ENCODE measurements around the gene TXNRD3. TPM values are rescaled to one million over a fixed set of nuclear protein-coding genes. Genes with fewer than 3 reads are reported as not detected.

Gene TXNRD3
- total and polyA plus RNA-seq, 2 donors from 2014 or later, result 10.8 to 12.1 TPM

GRCh38 chr3:126573492-126574117 is 81.3 kb downstream of the TXNRD3 start:
- intact Hi-C loops (cut with DNase I), result no loop called here
- no peak for DNase-seq
- no peak overlapping the region for H3K9ac ChIP-seq (ENCODE audit: low read length in 3 of 3)

GRCh38 chr3:126571078-126571477 is 83.8 kb downstream of the TXNRD3 start:
- no peak for FAIRE-seq
- Histone ChIP-seq H3K4me3 (ENCODE audit: low read length in 3 of 3) (no peak overlapping the region), H3K9me3 (ENCODE audit: control insufficient read depth in 2 of 3, insufficient read depth in 1 of 3, low read length in 3 of 3) (no peaks in the 10 kb centered on the region), H3K27ac (ENCODE audit: low read depth in 2 of 2, low read length in 2 of 2) (no peak overlapping the region), H3K27me3 (ENCODE audit: control insufficient read depth, insufficient read depth, low read length) (no peaks in the 10 kb centered on the region), H3K9ac (ENCODE audit: low read length in 3 of 3) (no peak overlapping the region), H3K36me3 (ENCODE audit: control insufficient read depth in 2 of 3, insufficient read depth in 3 of 3, low read length in 3 of 3) (no peaks in the 10 kb centered on the region), H3K4me1 (ENCODE audit: control insufficient read depth in 2 of 3, insufficient read depth in 2 of 3, low read depth in 1 of 3, low read length in 3 of 3) (no peaks in the 10 kb centered on the region)
- no peak for TF ChIP-seq CTCF (IDR thresholded peaks at IDR 0.05; ENCODE audit: borderline replicate concordance, extremely low read depth, insufficient read depth)
- intact Hi-C loops (cut with DNase I), result no loop called here
- no peak for DNase-seq

More at GRCh38 chr3:126573492-126574117, 81.3 kb downstream of the TXNRD3 start:
- H3K27me3 ChIP-seq (ENCODE audit: control insufficient read depth, insufficient read depth, low read length), result no peaks in the 10 kb centered on the region
- H3K4me1 ChIP-seq (ENCODE audit: control insufficient read depth in 2 of 3, insufficient read depth in 2 of 3, low read depth in 1 of 3, low read length in 3 of 3), result no peaks in the 10 kb centered on the region
- no peak overlapping the region for H3K27ac ChIP-seq (ENCODE audit: low read depth in 2 of 2, low read length in 2 of 2)
- H3K36me3 ChIP-seq (ENCODE audit: control insufficient read depth in 2 of 3, insufficient read depth in 3 of 3, low read length in 3 of 3), result no peaks in the 10 kb centered on the region
- no peak for TF ChIP-seq CTCF (IDR thresholded peaks at IDR 0.05; ENCODE audit: borderline replicate concordance, extremely low read depth, insufficient read depth)
- H3K9me3 ChIP-seq (ENCODE audit: control insufficient read depth in 2 of 3, insufficient read depth in 1 of 3, low read length in 3 of 3), result no peaks in the 10 kb centered on the region
- no peak overlapping the region for H3K4me3 ChIP-seq (ENCODE audit: low read length in 3 of 3)
- FAIRE-seq, result no peak

- DNase-seq (no peak), FAIRE-seq (no peak)
- no peaks in the 10 kb centered on the region for H3K9me3 ChIP-seq (ENCODE audit: control insufficient read depth in 2 of 3, insufficient read depth in 1 of 3, low read length in 3 of 3)
- intact Hi-C loops (cut with DNase I), result no loop called here
- no peak for TF ChIP-seq CTCF (IDR thresholded peaks at IDR 0.05; ENCODE audit: borderline replicate concordance, extremely low read depth, insufficient read depth)
- no peak overlapping the region for H3K9ac ChIP-seq (ENCODE audit: low read length in 3 of 3)
- no peak overlapping the region for H3K4me3 ChIP-seq (ENCODE audit: low read length in 3 of 3)
- no peaks in the 10 kb centered on the region for H3K4me1 ChIP-seq (ENCODE audit: control insufficient read depth in 2 of 3, insufficient read depth in 2 of 3, low read depth in 1 of 3, low read length in 3 of 3)
- no peaks in the 10 kb centered on the region for H3K27me3 ChIP-seq (ENCODE audit: control insufficient read depth, insufficient read depth, low read length)
- no peaks in the 10 kb centered on the region for H3K36me3 ChIP-seq (ENCODE audit: control insufficient read depth in 2 of 3, insufficient read depth in 3 of 3, low read length in 3 of 3)
- no peak overlapping the region for H3K27ac ChIP-seq (ENCODE audit: low read depth in 2 of 2, low read length in 2 of 2)
These were observed 84.8 kb downstream of the TXNRD3 start for GRCh38 chr3:126570103-126570541.
